ENCODE results near the gene NFKBIA. TPM values are rescaled to one million over a fixed set of nuclear protein-coding genes. Genes with fewer than 3 reads are reported as not detected.
"Not testable (repeated sequence)": the region's sequence is repeated elsewhere in the genome, so short reads cannot be mapped to it uniquely, and the experiment has no call there.

NFKBIA gene
- total RNA-seq, 1 experiment from 2014 or later, result 148 TPM

DNA sequence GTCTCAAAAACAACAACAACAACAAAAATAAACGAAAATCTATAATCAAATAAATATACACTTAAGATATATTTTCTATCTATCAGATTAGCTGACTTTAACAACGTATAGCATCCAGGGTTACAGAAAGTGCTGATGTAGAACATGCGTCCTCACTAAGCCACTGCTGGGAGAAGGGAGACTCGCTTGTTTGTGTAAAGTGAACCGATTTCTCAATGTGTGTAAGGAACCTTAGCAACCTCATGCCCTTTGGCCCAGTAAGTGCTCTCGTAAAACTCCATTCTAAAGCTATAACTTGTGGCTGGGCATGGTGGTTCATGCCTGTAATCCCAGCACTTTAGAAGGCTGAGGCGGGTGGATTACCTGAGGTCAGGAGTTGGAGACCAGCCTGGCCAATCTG is 23.8 kb downstream of the NFKBIA start:
- in situ Hi-C loops (cut with HindIII; ENCODE audit: low pct_unique_long_range_greater_than_20kb, low sequenced_read_pairs), result no loop called here
- no peak for DNase-seq (ENCODE audit: low read depth)

DNA sequence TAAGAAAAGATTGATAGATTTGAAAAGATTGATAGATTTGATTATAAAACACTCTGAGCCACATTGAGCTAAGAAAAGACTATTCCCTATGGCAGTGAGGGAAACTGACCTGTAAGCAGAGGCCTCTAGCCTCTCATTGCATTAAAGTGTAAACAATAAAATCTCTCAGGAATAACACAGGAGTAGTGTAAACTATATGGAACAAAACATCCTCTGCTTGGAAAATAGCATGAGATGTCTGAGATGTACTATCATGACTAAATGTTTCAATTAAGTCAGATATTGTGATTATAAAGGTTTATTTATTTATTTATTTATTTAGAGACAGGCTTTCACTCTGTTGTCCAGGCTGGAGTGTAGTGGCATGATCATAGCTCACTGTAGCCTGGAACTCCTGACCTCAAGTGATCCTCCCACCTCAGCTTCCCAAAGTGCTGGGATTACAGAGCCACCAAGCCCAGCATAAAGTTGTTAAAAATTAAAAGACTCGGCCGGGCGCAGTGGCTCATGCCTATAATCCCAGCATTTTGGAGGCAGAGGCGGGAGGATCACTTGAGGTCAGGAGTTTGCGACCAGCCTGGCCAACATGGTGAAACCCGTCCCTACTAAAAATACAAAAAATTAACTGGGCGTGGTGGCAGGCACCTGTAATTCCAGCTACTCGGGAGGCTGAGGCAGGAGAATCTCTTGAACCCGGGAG is 25.2 kb downstream of the NFKBIA start:
- DNase-seq (ENCODE audit: low read depth); in situ Hi-C loops (cut with HindIII; ENCODE audit: low pct_unique_long_range_greater_than_20kb, low sequenced_read_pairs): not testable (repeated sequence)

DNA sequence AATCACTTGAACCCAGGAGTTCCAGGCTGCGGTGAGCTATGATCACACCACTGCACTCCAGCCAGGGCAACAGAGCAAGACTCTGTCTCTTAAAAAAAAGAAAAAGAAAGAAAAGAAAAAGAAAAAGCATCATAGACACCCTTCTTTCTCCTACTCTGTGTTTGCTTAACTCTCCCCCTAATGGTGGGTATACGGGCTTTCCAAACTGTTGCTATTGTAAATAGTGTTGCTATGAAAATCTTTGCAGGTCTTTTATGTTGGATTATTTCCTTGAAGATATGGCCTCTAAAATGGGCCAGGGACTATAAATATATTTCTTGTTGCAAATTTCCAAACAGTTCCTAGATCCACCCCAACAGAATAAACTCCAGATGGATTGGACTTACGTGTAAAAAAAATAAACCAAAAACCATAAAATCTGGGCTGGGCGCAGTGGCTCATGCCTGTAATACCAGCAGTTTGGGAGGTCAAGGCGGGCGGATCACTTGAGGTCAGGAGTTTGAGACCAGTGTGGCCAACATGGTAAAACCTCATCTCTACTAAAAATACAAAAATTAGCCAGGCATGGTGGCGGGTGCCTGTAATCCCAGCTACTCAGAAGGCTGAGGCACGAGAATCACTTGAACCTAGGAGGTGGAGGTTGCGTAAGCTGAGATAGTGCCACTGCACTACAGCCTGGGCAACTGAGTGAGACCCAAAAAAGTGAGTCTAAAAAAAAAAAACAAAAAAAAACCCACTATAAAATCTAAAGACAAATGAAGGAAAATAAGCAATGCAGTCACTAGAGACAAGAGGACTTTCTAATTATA is 25.9 kb downstream of the NFKBIA start:
- in situ Hi-C loops (cut with HindIII; ENCODE audit: low pct_unique_long_range_greater_than_20kb, low sequenced_read_pairs), result no loop called here
- peak; percentile 39 for DNase-seq (ENCODE audit: low read depth)

GRCh38 chr14:35375558-35376025 is 29.0 kb downstream of the NFKBIA start:
- peak; percentile 54 for DNase-seq (ENCODE audit: low read depth)
- in situ Hi-C loops (cut with HindIII; ENCODE audit: low pct_unique_long_range_greater_than_20kb, low sequenced_read_pairs), result no loop called here

DNA sequence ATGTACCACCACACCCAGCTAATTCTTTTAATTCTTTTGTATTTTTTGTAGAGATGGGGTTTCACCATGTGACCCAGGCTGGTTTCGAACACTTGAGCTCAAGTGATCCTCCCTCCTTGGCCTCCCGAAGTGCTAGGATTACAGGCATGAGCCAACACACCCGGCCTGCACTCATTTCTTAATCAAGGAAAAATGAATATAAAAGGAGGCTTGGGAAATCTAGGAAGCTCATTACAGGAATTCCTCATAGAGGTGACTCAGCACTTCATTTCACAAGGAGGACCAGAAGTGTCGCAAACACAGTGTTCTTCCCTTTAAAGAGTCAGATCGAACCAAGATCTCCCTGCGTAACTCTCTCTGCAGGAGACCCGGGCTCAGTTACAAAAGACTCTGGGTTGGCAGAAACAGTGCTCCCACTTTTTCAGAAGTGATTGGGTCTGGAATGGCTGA is 30.3 kb downstream of the NFKBIA start:
- in situ Hi-C loops (cut with HindIII; ENCODE audit: low pct_unique_long_range_greater_than_20kb, low sequenced_read_pairs), result no loop called here
- DNase-seq (ENCODE audit: low read depth), result peak; percentile 74

DNA sequence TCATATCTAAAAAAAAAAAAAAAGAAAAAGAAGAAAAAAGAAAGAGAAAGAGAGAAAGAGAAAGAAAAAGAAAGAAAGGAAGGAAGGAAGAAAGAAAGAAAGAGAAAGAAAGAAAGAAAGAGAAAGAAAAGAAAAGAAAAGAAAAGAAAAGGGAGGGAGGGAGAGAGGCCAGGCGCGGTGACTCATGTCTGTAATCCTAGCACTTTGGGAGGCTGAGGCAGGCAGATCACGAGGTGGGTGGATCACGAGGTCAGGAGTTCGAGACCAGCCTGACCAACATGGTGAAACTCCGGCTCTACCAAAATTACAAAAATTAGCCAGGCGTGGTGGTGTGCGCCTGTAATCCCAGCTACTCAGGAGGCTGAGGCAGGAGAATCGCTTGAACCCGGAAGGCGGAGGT is 31.3 kb downstream of the NFKBIA start:
- in situ Hi-C loops (cut with HindIII; ENCODE audit: low pct_unique_long_range_greater_than_20kb, low sequenced_read_pairs); DNase-seq (ENCODE audit: low read depth): not testable (repeated sequence)

GRCh38 chr14:35370969-35371368 is 33.6 kb downstream of the NFKBIA start:
- DNase-seq (ENCODE audit: low read depth), result no peak
- in situ Hi-C loops (cut with HindIII; ENCODE audit: low pct_unique_long_range_greater_than_20kb, low sequenced_read_pairs), result no loop called here

DNA sequence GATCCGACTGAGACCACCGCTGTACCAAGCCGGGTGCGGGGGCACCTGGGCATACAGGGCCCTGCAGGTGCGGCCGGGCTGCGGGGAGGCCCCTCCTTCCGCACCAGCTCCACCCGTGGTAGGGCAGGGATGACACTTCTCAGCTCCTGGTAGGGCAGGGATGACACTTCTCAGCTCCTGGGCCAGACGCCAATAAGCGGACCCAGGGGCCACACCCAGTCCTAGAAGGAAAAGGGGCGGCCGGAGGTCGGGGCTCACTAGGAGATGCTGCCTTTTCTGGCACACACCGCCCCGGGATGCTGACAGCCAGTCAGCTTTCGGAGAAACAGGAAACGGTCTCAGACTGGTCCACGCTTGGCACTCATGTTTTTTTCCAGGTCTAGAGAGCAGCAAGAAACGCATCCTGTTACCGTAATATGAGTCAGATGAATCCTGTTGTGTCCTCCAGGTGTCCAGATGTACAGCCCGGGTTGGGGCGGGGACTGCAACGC is 34.8 kb downstream of the NFKBIA start:
- DNase-seq (ENCODE audit: low read depth), result no peak
- in situ Hi-C loops (cut with HindIII; ENCODE audit: low pct_unique_long_range_greater_than_20kb, low sequenced_read_pairs), result no loop called here

- DNase-seq (ENCODE audit: low read depth), result no peak
- in situ Hi-C loops (cut with HindIII; ENCODE audit: low pct_unique_long_range_greater_than_20kb, low sequenced_read_pairs), result no loop called here
Observed at GRCh38 chr14:35368583-35369392, 35.8 kb downstream of the NFKBIA start.

DNA sequence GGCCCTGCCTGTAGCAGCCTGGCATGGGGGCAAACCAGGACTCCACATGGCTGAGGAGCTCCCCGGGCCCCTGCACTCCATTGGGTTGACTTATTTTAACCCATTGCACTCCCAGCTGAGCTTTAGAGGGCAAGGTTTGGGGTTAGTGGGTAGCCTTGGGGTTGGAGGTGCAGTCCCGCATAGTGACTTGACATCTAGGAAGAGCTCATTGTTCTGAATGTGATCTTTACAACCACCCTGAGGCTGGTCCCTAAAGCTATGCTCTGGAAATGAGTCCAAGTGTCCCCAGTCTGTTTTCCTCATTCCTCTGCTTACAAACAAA is 36.4 kb downstream of the NFKBIA start:
- in situ Hi-C loops (cut with HindIII; ENCODE audit: low pct_unique_long_range_greater_than_20kb, low sequenced_read_pairs), result no loop called here
- no peak for DNase-seq (ENCODE audit: low read depth)

DNA sequence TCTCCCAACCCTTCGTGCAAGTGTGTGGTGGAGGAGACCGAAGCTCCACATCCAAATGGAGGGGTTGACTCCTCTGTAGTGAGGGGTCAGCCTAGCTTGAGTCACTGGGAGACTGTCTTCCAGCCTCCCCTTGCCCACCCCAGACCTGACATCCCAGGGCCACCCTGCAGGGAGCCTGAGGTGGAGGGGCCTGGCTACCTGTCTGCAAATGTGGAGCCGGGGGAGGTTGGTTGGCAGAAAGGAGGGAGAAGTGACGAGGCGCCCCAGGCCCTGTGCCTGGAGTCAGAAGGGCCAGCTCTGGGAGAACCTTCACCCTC is 37.5 kb downstream of the NFKBIA start:
- no peak for DNase-seq (ENCODE audit: low read depth)

DNA sequence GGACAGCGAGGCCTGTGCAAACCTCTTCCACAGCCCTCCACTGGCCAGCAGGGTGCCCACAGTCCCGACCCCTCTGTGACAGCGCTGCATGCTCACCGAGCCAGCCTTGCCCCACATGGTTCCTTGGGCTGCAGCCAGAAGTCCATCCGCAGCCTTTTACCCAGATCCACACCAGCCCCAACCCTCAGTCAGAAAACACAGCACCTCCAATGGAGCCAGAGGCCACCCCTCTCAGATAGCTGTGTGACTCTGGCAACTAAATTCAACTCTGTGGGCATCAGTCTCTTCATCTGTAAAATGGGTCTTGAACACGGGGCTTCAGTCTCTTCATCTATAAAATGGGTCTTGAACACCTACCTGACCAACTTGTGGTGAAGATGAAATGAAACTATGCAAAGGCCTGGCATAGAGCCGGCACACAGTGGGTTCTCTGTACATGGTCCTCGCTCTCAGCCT is 38.0 kb downstream of the NFKBIA start:
- DNase-seq (ENCODE audit: low read depth), result no peak
- in situ Hi-C loops (cut with HindIII; ENCODE audit: low pct_unique_long_range_greater_than_20kb, low sequenced_read_pairs), result no loop called here

More for the DNA sequence above, 37.5 kb downstream of the NFKBIA start:
- in situ Hi-C loops (cut with HindIII; ENCODE audit: low pct_unique_long_range_greater_than_20kb, low sequenced_read_pairs), result no loop called here

- peak; percentile 35 for DNase-seq (ENCODE audit: low read depth)
- in situ Hi-C loops (cut with HindIII; ENCODE audit: low pct_unique_long_range_greater_than_20kb, low sequenced_read_pairs), result no loop called here
Observed at GRCh38 chr14:35366056-35366451, 38.5 kb downstream of the NFKBIA start.

- DNase-seq (ENCODE audit: low read depth), result peak; percentile 84
- in situ Hi-C loops (cut with HindIII; ENCODE audit: low pct_unique_long_range_greater_than_20kb, low sequenced_read_pairs), result no loop called here
Observed at GRCh38 chr14:35365130-35366055, 39.2 kb downstream of the NFKBIA start.

- no peak for DNase-seq (ENCODE audit: low read depth)
Observed at GRCh38 chr14:35362911-35363374, 41.6 kb downstream of the NFKBIA start.

DNA sequence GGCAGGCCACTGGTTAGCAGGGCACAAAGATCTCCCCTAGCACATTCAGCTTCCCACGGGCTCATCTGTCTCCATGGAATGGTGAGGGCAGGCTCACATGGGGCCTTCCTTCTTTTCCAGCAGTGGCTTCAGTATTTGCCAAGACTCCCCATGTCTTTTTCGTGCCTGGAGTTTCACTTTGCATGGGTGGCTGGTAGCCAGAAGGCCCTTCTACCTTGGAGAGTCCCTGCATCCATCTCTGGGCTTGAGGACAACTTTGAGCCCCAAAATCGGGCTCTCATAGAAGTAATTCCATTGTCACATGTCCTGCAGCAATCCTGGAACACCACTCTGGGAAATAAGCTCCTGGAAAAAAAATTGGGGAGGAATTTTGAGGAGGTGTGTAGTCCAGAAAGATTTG is 42.1 kb downstream of the NFKBIA start:
- DNase-seq (ENCODE audit: low read depth), result no peak
- in situ Hi-C loops (cut with HindIII; ENCODE audit: low pct_unique_long_range_greater_than_20kb, low sequenced_read_pairs), result no loop called here

More at GRCh38 chr14:35362911-35363374, 41.6 kb downstream of the NFKBIA start:
- in situ Hi-C loops (cut with HindIII; ENCODE audit: low pct_unique_long_range_greater_than_20kb, low sequenced_read_pairs), result no loop called here

DNA sequence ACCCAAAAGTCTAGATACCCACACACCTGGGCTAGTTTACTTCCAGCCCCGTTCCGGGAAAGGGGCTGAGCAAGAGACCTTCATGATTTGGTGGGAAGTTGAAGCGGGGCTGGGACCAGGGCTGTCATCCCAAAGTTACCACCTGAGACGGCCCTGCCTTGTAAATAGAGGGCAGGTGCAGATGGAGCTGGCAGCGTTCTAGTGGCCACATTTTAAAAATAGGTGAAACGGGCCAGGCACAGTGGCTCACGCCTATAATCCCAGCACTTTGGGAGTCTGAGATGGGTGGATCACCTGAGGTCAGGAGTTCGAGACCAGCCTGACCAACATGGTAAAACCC is 43.4 kb downstream of the NFKBIA start:
- no peak for DNase-seq (ENCODE audit: low read depth)
- in situ Hi-C loops (cut with HindIII; ENCODE audit: low pct_unique_long_range_greater_than_20kb, low sequenced_read_pairs), result no loop called here

DNA sequence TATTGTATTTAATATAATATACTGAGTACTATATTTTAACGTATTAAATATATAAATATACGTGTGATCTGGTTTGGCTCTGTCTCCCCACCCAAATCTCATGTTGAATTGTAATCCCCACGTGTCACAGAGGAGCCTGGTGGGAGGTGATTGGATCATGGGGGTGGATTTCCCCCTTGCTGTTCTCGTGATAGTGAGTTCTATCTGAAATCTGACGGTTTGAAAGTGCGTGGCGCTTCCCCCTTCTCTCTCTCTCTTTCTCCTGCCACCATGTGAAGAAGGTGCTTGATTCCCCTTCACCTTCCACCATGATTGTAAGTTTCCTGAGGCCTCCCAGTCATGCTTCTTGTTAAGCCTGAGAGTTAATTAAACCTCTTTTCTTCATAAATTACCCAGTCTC is 44.9 kb downstream of the NFKBIA start:
- DNase-seq (ENCODE audit: low read depth); in situ Hi-C loops (cut with HindIII; ENCODE audit: low pct_unique_long_range_greater_than_20kb, low sequenced_read_pairs): not testable (repeated sequence)
